Ascending aorta (tissue), 2 donors: Measurements from ENCODE around the gene CA4. TPM values are rescaled to one million over a fixed set of nuclear protein-coding genes. Genes with fewer than 3 reads are reported as not detected.
A peak's percentile ranks its signal among the peaks of the same experiment; 100 is the strongest.

ENCODE experiments used
- DNase-seq, 2 donors: peaks; one replicate each; pipeline ENCODE4 v3.0.0-alpha.2; 2019; ENCODE audit warnings: low spot score in 2 of 2
- H3K27ac ChIP-seq, 2 donors: fragments of 200-600 bp; sonication (generic); one replicate each; pipeline ENCODE4 v1.5.1; 2016 to 2017; ENCODE audit warnings: mild to moderate bottlenecking in 1 of 2
- H3K27me3 ChIP-seq: fragments of 200-600 bp; sonication (generic); one replicate; pipeline ENCODE4 v1.5.1; 2017
- H3K36me3 ChIP-seq, 2 donors: fragments of 200-600 bp; sonication (generic); one replicate each; pipeline ENCODE4 v1.5.1; 2016
- H3K4me1 ChIP-seq, 2 donors: fragments of 200-600 bp; sonication (generic); one replicate each; pipeline ENCODE4 v1.5.1; 2016 to 2017; ENCODE audit warnings: mild to moderate bottlenecking in 1 of 2
- H3K4me3 ChIP-seq, 2 donors: fragments of 200-600 bp; sonication (generic); one replicate each; pipeline ENCODE4 v1.5.1; 2016 to 2017; ENCODE audit warnings: mild to moderate bottlenecking in 1 of 2
- H3K9me3 ChIP-seq, 2 donors: fragments of 200-600 bp; sonication (generic); one replicate each; pipeline ENCODE4 v1.5.1; 2016
- intact Hi-C: fragments of 100-400 bp; cut with DNase I; formaldehyde crosslinking; loops from one replicate; pipeline ENCODE4 v1.15.1; 2023
- total RNA-seq: library from RNA; depleted of rRNA; stranded (reverse); fragments of >200 nt; gene quantifications from one replicate; pipeline ENCODE4 v1.1.0, GENCODE V29; 2016
- TF ChIP-seq, protein P1 (sequence below), 3 experiments: fragments of 200-600 bp in 2 of 3; fragments of 450-650 bp in 1 of 3; sonication (generic) in 2 of 3; IDR thresholded peaks; one replicate each; pipeline ENCODE4 v1.5.1; 2016 to 2019; ENCODE audit warnings: antibody characterized with exemption in 3 of 3, mild to moderate bottlenecking in 1 of 3, moderate library complexity in 1 of 3

The CA4 gene
- total RNA-seq, 1 donor from 2014 or later: 35.3 TPM

GRCh38 chr17:60158751-60159478 lies 9.1 kb downstream of the CA4 start:
- Histone ChIP-seq H3K27ac (no peak overlapping the region), H3K27me3 (no peaks in the 10 kb centered on the region), H3K9me3 (no peaks in the 10 kb centered on the region), H3K36me3 (no peaks in the 10 kb centered on the region), H3K4me3 (no peak overlapping the region), H3K4me1 (no peaks in the 10 kb centered on the region)
- TF ChIP-seq, protein P1, sequence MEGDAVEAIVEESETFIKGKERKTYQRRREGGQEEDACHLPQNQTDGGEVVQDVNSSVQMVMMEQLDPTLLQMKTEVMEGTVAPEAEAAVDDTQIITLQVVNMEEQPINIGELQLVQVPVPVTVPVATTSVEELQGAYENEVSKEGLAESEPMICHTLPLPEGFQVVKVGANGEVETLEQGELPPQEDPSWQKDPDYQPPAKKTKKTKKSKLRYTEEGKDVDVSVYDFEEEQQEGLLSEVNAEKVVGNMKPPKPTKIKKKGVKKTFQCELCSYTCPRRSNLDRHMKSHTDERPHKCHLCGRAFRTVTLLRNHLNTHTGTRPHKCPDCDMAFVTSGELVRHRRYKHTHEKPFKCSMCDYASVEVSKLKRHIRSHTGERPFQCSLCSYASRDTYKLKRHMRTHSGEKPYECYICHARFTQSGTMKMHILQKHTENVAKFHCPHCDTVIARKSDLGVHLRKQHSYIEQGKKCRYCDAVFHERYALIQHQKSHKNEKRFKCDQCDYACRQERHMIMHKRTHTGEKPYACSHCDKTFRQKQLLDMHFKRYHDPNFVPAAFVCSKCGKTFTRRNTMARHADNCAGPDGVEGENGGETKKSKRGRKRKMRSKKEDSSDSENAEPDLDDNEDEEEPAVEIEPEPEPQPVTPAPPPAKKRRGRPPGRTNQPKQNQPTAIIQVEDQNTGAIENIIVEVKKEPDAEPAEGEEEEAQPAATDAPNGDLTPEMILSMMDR (IDR thresholded peaks at IDR 0.05): no peak
- intact Hi-C loops: no loop called here
- no peak for DNase-seq

DNA sequence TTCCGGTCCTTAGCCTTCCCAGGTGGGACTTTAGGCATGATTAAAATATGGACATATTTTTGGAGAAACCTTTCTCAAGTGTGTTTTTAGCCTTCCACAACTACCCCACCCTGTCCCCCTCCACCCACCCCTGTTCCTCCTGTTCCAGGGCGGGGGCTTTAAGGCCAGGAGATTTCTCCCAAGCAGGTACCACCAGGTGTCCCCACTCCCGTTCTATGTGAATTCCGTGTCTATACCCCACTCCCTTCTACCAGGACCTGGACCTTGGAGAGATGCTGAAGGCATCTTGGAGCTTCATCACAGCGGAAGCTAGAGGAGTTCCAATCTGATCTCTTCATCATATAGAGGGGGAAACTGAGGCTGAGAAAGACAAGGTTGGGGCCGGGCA lies 9.7 kb downstream of the CA4 start:
- TF ChIP-seq, protein P1 (IDR thresholded peaks at IDR 0.05): no peak
- no peaks in the 10 kb centered on the region for H3K4me1 ChIP-seq
- H3K36me3 ChIP-seq: no peaks in the 10 kb centered on the region
- H3K27ac ChIP-seq: no peak overlapping the region
- H3K27me3 ChIP-seq: no peaks in the 10 kb centered on the region
- no peaks in the 10 kb centered on the region for H3K9me3 ChIP-seq
- intact Hi-C loops: no loop called here
- no peak for DNase-seq
- H3K4me3 ChIP-seq: no peak overlapping the region

DNA sequence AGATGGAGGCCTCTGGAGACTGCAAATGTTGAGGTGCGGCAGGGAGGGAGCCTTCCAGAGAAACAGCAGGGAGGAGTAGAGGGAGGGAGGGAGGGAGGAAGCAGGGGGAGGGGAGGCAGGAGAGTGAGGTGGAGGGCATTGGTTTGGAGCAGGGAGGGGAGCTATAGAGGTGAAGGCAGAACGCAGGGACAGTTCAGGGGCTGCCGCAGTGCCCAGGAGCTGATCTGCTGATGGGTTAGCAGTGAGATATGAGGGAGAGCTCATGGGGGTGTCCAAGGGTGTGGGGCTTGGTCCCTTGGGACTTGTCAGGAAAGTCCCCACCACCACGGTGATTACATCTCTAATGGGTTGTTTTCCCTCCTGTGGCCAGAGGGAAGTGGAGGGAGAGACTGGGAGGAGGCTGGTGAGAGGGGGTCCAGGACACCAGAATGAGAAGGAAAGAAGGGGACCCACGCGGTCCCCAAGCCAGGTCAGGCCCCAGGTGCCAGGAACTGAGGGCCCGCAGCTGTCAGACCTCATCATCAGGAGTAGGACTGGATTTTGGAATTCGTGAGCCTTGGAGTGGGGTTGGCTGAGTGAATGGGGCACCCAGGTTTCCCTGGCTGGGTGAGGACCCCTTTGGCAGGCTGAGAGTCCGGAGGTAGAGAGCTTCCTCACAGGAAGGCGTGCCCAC lies 11.2 kb downstream of the CA4 start:
- H3K36me3 ChIP-seq: no peaks in the 10 kb centered on the region
- H3K4me1 ChIP-seq: no peaks in the 10 kb centered on the region
- H3K4me3 ChIP-seq: no peak overlapping the region
- H3K27me3 ChIP-seq: no peaks in the 10 kb centered on the region
- H3K9me3 ChIP-seq: no peaks in the 10 kb centered on the region
- TF ChIP-seq, protein P1 (IDR thresholded peaks at IDR 0.05): no peak
- H3K27ac ChIP-seq: no peak overlapping the region
- intact Hi-C loops: no loop called here
- DNase-seq: no peak

- DNase-seq: peak; percentile 38 to 80
- intact Hi-C loops: no loop called here
- TF ChIP-seq, protein P1 (IDR thresholded peaks at IDR 0.05): no peak
- Histone ChIP-seq H3K4me1 (no peaks in the 10 kb centered on the region), H3K4me3 (no peak overlapping the region), H3K27me3 (no peaks in the 10 kb centered on the region), H3K27ac (no peak overlapping the region), H3K9me3 (no peaks in the 10 kb centered on the region), H3K36me3 (no peaks in the 10 kb centered on the region)
Measured at GRCh38 chr17:60161598-60162330, 12.0 kb downstream of the CA4 start.

DNA sequence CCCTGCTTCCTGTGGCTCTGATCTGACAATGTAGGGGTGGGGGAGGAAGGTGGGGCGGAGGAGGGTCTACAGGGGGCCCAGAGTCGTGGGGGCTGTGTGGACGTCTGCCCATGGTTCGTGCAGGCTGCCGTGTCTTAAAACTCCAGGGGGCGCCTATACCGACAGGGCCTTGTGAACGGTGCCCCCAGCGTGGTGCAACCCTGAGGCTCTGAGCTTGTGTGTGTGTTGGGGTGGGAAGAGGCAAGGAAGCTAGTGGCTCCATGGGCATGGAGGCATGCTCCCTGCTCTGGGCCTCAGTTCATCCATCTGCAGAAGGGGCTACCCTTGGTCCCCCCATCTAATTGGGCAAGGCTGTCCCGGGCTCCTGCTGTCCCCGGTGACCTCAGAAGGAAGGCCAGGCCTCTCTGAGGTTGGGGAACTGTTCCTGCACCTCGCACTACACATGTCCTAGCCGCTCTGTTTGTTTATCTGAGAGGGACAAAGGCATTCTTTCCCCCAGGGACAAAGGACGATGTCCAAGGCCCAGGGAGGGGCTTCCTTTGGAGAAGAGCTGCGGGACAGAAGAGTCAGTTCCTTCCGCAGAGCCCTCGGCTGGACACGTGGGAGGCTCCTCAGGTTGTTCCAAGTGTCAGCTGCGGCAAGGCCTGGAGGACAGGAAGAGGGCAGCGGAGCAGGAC lies 13.5 kb downstream of the CA4 start:
- H3K36me3 ChIP-seq: no peaks in the 10 kb centered on the region
- intact Hi-C loops: no loop called here
- H3K4me1 ChIP-seq: no peaks in the 10 kb centered on the region
- no peak overlapping the region for H3K4me3 ChIP-seq
- no peak overlapping the region for H3K27ac ChIP-seq
- H3K27me3 ChIP-seq: no peaks in the 10 kb centered on the region
- TF ChIP-seq, protein P1 (IDR thresholded peaks at IDR 0.05): no peak
- H3K9me3 ChIP-seq: no peaks in the 10 kb centered on the region
- no peak for DNase-seq
